K562 (cell line): ENCODE results near the gene SRF. TPM values are rescaled to one million over a fixed set of nuclear protein-coding genes. Genes with fewer than 3 reads are reported as not detected.

Experiments used
- CREB5 ChIP-seq: fragments of 250-450 bp; sonication (Bioruptor Pico); IDR thresholded peaks from 2 replicates; pipeline ENCODE4 v1.5.0; 2020; ENCODE audit warnings: mild to moderate bottlenecking
- HNRNPK ChIP-seq: fragments of 200-400 bp; formaldehyde crosslinking; IDR thresholded peaks from one replicate; pipeline ENCODE4 v1.6.1; 2018; ENCODE audit warnings: mild to moderate bottlenecking, low read depth, low read length; ENCODE audit not compliant: poor library complexity, severe bottlenecking
- LCOR ChIP-seq: sonication (generic); formaldehyde crosslinking; IDR thresholded peaks from 2 replicates; pipeline ENCODE4 v1.8.0; 2022; ENCODE audit warnings: mild to moderate bottlenecking, missing genetic modification reagents
- PRDM10 ChIP-seq: fragments of 450-650 bp; IDR thresholded peaks from 2 replicates; pipeline ENCODE4 v1.6.1; 2018; ENCODE audit not compliant: partially characterized antibody
- TEAD4 ChIP-seq, 2 experiments: sonication (generic) in 1 of 2; formaldehyde crosslinking in 1 of 2; IDR thresholded peaks; 2 replicates each; pipeline versions ENCODE4 v1.6.1 to v1.8.0; 2012 to 2022; ENCODE audit warnings: borderline replicate concordance in 1 of 2, inconsistent platforms in 1 of 2, low read length in 1 of 2, mild to moderate bottlenecking in 1 of 2, missing genetic modification reagents in 1 of 2
- ZFPM2 ChIP-seq: fragments of 250-450 bp; sonication (Bioruptor Pico); IDR thresholded peaks from 2 replicates; pipeline ENCODE4 v1.5.1; 2022; ENCODE audit warnings: mild to moderate bottlenecking
- ZNF121 ChIP-seq: sonication (generic); formaldehyde crosslinking; conservative IDR thresholded peaks from 2 replicates; pipeline ENCODE4 v1.8.0; 2022; ENCODE audit warnings: missing genetic modification reagents
- ZNF316 ChIP-seq: fragments of 450-650 bp; IDR thresholded peaks from 2 replicates; pipeline ENCODE4 v1.6.1; 2016
- polyA plus RNA-seq, 8 experiments: library from polyadenylated mRNA; depleted of rRNA in 4 of 8; stranded (reverse) in 5 of 8; unstranded in 3 of 8; fragments of >200 nt; fragmentation: Nextera tagmentation in 2 of 8; fragmentation: Illumina TruSeq in 1 of 8; extraction: Ambion mirVana in 2 of 8; extraction: Trizol in 1 of 8; gene quantifications; 2 replicates each; pipeline versions ENCODE4 v1.2.1 to v1.2.3, GENCODE V29; 2011 to 2014; ENCODE audit warnings: inconsistent platforms in 1 of 8, missing spikeins in 1 of 8
- total RNA-seq, 7 experiments: library from RNA; depleted of rRNA in 6 of 7; stranded (reverse); fragments of >200 nt in 6 of 7; fragmentation: Illumina TruSeq in 2 of 7; extraction: Trizol in 2 of 7; gene quantifications; 2 replicates each; pipeline versions ENCODE4 v1.2.1 to v1.2.3, GENCODE V29; 2011 to 2021; ENCODE audit warnings: low replicate concordance in 1 of 7
- TF ChIP-seq, protein P1 (sequence below), 2 experiments: fragments of 450-650 bp; IDR thresholded peaks; 2 replicates each; pipeline ENCODE4 v1.6.1; 2016; ENCODE audit warnings: mild to moderate bottlenecking in 2 of 2, borderline replicate concordance in 1 of 2, low read depth in 1 of 2, moderate library complexity in 1 of 2
- TF ChIP-seq, protein P2 (sequence below): fragments of 250-450 bp; sonication (Bioruptor Pico); IDR thresholded peaks from 2 replicates; pipeline ENCODE4 v1.8.0; 2022; ENCODE audit warnings: moderate library complexity, mild to moderate bottlenecking, inconsistent platforms

SRF gene
- total and polyA plus RNA-seq, 9 of the 15 experiments (the other 6 are each of a cell fraction or from before 2014, with no cell fraction given) = 2.5 to 37.0 (median 24.6) TPM

- TF ChIP-seq, protein P1, sequence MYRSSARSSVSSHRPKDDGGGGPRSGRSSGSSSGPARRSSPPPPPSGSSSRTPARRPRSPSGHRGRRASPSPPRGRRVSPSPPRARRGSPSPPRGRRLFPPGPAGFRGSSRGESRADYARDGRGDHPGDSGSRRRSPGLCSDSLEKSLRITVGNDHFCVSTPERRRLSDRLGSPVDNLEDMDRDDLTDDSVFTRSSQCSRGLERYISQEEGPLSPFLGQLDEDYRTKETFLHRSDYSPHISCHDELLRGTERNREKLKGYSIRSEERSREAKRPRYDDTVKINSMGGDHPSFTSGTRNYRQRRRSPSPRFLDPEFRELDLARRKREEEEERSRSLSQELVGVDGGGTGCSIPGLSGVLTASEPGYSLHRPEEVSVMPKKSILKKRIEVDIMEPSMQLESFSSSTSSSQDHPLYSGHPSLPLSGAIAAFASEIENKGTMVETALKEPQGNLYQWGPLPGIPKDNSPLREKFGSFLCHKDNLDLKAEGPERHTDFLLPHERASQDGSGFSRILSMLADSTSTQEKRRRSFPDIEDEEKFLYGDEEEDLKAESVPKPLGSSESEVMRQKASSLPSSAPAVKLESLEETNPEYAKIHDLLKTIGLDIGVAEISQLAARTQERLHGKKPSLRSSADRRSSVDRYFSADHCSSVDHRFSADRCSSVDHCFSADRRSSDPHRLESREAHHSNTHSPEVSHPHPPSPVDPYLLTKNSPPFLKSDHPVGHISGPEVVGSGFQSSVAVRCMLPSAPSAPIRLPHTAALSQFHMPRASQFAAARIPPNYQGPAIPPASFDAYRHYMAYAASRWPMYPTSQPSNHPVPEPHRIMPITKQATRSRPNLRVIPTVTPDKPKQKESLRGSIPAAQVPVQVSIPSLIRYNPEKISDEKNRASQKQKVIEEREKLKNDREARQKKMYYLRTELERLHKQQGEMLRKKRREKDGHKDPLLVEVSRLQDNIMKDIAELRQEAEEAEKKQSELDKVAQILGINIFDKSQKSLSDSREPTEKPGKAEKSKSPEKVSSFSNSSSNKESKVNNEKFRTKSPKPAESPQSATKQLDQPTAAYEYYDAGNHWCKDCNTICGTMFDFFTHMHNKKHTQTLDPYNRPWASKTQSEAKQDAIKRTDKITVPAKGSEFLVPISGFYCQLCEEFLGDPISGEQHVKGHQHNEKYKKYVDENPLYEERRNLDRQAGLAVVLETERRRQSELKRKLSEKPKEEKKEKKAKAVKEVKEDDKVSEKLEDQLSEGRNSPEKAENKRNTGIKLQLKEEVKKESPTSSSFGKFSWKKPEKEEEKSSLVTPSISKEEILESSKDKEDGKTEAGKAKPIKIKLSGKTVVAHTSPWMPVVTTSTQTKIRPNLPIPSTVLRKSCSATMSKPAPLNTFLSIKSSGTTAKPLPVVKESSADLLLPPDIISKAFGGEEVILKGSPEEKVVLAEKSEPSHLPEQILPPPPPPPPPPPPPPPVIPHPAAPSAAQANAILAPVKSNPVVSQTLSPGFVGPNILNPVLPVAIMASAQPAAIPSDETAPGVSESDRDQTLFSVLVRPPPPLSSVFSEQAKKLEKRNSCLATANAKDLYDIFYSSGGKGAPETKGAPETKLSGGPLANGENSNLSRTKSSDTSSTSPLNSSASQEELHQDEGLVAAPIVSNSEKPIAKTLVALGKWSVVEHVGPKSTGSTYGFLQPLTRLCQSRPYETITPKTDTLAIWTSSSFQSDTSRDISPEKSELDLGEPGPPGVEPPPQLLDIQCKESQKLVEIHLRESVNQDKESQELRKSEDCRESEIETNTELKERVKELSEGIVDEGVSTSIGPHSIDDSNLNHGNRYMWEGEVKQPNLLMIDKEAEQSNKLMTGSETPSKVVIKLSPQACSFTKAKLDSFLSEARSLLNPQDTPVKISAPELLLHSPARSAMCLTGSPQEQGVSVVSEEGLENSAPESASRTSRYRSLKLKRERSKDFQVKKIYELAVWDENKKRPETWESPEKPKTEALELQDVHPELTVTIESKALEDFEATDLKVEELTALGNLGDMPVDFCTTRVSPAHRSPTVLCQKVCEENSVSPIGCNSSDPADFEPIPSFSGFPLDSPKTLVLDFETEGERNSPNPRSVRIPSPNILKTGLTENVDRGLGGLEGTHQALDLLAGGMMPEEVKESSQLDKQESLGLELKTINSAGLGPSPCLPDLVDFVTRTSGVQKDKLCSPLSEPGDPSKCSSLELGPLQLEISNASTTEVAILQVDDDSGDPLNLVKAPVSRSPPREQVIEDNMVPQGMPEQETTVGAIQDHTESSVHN (IDR thresholded peaks at IDR 0.05; ENCODE audit: borderline replicate concordance in 1 of 2, low read depth in 1 of 2) = peak in 1 of 2 experiments; percentile 77; a peak in 1 of 4 replicates
- TF ChIP-seq, protein P2, sequence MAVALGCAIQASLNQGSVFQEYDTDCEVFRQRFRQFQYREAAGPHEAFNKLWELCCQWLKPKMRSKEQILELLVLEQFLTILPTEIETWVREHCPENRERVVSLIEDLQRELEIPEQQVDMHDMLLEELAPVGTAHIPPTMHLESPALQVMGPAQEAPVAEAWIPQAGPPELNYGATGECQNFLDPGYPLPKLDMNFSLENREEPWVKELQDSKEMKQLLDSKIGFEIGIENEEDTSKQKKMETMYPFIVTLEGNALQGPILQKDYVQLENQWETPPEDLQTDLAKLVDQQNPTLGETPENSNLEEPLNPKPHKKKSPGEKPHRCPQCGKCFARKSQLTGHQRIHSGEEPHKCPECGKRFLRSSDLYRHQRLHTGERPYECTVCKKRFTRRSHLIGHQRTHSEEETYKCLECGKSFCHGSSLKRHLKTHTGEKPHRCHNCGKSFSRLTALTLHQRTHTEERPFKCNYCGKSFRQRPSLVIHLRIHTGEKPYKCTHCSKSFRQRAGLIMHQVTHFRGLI (CRISPR knock-in tag) = no peak
- TF ChIP-seq CREB5 (CRISPR knock-in tag) (no peak), ZNF316 (no peak), ZNF121 (CRISPR knock-in tag) (no peak), TEAD4 (IDR thresholded peaks at IDR 0.05; ENCODE audit: low read length) (peak; percentile 27; the same call in 1 of the 2 replicates), TEAD4 (CRISPR knock-in tag; IDR thresholded peaks at IDR 0.05; ENCODE audit: borderline replicate concordance) (no peak), PRDM10 (no peak), LCOR (CRISPR knock-in tag) (peak; percentile 64; the same call in 1 of the 2 replicates), ZFPM2 (CRISPR knock-in tag) (no peak), HNRNPK (no peak)
These were observed 3.4 kb downstream of the SRF start (continued) for GRCh38 chr6:43174263-43175112.
